Activated CD4-positive, alpha-beta T cell treated with anti-CD3 and anti-CD28 coated beads, Interleukin-2, amount 50 U/mL, for 16 hours (primary cell): ENCODE measurements around the gene ZIM2.

Experiments used
- DNase-seq: peaks from one replicate; pipeline ENCODE4 v3.0.0-alpha.2; 2020

ZIM2 gene

DNA sequence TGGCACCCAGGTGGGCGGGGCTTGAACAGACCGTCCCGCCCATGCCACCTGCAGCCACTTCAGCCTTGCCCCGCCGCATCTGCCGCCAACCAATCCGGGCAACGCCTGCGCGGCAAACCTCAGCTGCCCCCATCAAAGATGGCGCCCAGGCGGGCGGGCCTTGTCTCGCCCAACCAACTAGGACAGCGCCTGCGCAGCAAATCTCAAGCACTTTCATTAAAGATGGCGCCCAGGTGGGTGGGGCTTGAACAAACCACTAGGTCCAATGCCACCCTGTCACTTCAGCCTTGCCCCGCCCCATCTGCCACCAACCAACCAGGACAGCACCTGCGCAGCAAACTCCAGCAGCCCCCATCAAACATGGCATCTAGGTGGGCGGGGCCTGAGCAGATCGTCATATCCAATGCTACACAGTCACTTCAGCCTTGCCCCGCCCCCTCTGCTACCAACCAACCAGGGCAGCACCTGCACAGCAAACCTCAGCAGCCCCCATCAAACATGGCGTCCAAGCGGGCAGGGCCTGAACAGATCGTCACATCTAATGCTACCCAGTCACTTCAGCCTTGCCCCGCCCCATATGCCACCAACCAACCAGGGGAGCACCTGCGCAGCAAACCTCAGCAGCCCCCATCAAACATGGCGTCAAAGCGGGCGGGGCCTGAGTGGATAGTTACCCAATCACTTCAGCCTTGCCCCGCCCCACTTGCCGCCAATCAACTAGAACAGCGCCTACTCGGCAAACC lies 1.4 kb downstream of the ZIM2 start:
- DNase-seq = peak; percentile 15

DNA sequence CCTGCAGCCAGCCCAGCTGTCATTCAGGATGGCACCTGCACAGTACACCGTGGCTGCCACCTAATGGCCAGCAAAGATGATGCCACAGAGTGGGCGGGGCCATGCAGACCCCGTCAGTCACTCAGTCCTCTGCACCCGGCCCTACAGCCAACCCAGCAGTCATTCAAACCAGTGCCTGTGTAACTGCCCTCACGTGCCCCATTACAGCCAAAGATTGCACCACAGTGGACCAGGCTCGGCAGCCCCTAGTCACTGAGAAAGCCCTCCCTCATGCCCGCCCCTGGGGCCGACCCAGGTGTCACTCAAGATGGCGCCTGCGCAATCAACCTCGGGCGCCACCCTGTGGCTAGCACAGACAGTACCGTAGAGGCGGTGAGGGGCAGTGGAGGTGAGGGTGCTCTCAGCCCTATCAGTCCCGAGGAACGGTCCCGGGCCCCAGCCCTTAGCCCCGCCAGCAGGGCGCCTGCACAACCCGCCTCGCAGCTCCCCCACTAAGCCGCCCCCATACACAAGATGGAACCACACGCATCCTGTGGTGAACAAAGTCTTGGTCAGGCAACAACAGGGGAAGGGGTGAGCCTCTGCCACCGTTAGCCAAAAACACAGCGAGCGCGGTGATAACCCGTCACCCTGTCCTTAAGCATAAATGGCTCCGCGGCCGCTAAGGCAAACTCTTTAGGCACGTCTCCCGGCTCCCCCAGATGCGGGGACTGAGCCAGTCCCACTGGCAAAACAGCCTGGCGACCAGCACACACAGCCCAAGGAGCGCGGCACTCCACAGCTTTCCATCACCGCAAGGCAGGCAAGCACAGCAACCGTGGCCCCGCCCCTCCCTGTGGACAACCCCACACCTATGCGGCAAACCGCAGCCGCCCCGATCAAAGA lies 2.3 kb downstream of the ZIM2 start:
- no peak for DNase-seq

DNA sequence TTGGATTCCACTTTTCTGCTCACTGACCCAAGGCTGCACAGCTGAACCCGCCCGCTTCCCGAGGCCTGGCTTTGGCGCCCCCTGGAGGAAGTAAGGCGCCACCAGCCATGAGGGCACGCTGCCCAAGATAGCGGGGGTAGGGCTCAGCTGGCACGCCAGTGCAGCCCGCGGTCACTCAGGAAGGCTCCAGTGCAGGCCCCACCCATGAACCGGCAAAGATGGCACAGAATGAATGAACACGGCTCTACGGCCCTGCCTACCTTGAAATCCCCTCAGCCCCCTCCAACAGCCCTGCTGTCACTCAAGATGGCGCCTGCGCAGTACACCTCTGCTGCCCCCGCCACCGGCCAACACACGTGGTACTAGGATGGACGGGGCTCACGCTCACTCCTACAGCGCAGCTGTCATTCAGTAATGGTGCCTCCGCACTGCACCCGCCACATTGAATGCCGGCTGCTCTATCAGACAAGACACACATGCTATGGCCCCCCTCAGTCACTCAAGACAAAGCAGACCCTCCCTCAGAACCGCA lies 3.0 kb downstream of the ZIM2 start:
- DNase-seq = no peak

DNA sequence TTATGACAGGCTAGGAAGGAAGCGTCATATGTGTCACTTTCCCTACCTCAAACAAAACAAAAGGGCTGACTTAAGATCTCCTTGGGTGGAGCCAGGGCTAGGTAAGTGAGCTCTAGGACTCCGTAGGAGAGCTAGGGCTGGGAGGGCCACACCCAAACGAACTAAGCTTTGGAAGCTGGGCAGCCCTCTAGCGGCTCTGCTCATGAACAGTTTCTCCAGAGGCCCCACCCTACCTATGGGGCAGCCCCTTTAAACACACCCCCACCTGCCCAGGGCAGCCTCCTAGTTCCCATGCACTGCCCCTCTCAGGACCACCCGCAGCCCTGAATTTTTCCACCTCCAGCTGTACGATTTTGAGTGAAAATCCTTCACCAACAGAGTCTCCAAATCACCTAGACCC lies 3.5 kb downstream of the ZIM2 start:
- DNase-seq = no peak

DNA sequence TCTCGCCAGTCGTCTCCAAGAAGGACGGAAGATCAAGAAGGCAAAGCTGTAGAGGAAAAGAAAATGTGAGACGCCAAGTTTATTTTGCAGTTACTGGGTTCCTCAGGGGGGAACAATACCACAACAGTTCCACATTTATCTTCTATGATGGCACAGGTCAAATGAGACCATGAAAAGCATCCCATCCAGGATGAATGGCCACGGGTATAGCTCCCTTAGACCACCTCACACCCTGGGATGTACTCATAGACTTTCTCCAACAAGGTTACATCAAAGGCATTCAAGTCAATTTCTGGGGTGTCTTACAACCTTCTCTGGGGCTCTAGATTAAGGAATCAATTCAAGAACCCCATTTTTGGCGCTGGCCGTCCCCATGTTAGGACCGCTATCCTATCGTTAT lies 4.5 kb downstream of the ZIM2 start:
- no peak for DNase-seq

DNA sequence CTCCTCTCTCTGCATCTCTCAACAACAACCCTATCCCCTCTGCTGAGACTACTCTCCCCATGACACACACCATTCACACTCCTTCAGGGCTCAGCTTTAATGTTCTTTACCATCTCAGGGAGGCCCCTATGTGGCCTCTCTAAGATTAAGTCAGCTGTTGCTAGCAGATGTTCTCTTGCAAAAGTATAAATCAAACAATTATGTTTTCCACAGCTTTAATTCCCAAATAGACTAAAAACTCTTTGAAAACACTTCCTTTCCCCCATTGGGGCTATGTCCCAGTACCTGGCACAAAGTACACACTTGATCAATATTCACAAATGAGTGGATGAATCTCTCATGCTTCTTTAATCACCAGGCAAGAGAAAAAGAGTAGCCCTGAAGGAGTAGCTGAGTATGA lies 5.1 kb downstream of the ZIM2 start:
- no peak for DNase-seq

DNA sequence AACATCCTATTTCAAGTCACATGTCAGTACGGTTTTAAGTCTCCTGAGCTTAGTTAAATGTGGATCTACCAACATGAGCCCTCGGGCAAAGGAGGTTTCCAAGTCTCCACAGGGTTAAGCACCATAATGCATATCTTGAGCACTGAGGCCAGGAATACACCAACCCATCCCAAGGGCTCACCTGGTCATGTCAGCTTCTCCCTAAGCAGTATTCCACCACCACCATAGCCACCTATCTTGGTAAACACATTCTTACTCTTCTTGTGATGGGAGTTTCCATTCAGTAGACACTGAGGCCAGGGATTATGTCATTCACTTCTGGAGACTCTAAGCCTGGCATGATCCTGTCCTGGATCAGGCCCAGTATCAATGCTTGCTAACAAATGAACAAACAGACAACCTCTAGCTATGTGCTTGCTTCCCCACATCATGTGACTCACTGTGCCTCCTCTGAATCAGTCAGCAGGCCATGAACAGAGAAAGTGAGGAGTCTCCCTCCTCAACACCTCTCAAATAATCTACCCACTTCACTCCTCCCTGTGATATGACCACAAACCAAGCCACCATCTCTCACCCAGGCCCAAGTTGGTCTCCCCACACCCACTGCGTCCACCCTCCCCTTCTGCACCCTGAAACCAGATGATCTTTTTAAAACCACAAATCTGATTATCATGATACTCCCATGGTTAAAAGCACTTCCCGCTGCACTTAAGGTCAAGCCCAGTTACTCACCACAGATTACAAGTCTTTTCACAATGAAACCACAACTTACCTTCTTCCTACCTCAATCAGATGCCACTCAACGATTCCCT lies 5.8 kb downstream of the ZIM2 start:
- DNase-seq = no peak

DNA sequence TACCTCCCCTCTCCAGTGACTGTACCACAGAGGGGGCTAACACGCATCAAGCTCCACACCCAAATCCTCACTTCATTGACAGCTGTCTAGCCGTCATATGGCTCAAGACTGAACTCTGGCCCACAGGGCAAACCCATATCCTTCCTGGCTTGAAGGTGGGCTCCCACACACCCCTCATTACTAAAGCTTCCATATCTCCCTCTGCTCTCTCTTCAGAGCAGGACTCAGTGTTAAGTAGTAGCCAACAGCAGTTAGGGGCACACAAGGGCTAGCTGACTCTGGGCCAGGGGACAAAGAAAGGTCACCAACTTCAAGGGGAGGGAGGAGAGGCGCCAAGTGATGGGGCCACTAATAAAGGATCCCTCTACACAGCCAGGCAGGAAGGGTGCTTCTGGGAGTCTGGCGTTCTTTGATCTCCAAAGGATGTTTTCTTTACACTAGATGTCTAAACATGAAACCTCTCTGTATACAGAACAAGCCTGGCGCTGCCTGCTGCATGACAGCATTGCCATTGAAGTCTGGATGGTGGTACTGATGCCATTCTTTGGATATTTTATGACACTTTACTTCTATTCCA lies 8.1 kb downstream of the ZIM2 start:
- DNase-seq = no peak

DNA sequence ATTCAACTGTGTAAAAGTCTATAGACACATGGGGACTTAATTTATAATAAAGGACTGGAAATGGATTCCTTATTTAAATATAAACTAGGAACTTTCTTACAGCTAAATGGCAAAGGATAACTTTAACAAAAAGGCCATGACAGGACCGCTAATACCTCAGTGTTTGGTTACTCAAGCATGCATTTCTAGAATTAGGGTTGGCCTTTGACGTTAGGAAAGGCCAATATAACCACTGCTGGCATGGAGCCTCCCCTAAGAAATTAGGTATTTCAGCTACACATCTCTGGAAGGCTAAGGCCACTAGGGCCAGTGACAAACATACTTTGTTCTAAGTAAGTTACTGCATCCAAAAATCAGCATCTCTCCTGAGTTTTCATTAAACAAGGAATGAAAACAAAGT lies 9.3 kb downstream of the ZIM2 start:
- no peak for DNase-seq

DNA sequence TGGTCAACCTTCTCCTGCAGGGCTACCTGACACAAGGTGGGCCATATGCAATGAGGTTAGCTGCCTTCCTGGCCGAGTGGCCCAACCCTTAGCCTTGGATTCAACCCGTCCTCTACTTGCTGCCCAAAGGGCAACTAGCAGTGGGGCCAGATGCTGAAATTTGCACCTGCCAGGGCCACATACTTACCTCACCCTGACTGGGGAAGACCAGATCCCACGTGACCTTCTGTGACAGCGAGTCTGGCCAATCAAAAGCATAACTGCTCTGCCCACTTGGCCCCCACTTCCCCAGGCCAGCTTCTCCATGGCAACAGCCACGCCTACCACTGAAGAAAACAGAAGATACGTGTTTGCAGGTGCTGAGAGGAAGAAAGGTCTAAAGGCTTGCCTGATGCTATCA lies 10.9 kb downstream of the ZIM2 start:
- no peak for DNase-seq

DNA sequence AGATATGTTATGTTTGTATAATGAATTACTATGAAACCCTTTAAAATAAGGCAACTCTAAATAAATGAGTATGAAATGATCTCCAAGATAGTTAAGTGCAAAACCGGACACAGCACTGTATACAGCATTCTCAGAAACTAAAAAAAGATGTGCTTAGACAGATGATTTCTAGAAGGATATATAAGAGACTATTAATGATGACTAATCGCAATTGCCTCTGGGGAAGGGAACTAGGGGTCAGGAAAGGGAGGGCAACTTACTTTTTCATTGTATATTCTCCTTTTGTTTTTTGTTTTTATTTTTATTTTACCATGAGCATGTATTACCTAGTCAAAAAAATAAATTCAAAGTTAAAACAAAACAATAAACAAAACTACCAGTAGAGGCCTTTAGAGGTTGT lies 12.8 kb downstream of the ZIM2 start:
- no peak for DNase-seq

DNA sequence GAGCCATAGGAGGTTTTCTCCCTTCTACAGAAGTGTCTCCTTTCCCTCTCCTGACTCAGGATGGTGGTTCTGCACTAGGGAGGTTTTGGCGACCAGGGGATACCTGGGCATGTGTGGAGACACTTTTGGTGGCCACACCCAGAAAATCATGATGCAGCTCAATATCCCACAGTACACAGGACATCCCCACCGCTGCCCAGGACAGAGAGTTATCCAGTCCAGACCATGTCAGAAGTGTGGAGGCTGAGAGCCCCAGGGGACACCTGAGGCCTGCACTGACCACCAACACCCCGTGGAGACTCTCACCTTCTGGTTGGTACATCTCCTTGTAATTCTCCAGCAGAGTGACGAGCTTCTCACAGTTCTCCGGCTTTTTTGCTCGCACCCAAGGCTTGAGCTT lies 16.6 kb downstream of the ZIM2 start:
- no peak for DNase-seq

DNA sequence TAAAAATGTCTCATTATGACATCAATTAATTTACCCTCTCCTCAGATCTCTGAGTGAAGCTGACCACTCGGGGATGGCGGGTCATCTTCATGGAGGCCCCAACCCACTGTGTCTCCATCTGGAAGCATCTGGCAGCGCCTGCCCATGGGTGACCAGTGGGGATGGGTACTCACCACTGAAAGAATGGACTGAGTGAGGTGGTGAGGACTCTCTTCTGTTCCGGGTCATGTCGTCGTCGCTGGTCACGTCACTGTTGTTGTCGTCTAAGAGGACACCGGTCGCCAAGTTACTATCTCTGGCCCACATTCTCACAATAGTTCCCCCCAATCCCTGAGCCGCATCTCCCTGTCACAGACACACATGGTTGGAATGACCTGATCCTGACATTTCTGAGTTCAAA lies 17.1 kb downstream of the ZIM2 start:
- no peak for DNase-seq

DNA sequence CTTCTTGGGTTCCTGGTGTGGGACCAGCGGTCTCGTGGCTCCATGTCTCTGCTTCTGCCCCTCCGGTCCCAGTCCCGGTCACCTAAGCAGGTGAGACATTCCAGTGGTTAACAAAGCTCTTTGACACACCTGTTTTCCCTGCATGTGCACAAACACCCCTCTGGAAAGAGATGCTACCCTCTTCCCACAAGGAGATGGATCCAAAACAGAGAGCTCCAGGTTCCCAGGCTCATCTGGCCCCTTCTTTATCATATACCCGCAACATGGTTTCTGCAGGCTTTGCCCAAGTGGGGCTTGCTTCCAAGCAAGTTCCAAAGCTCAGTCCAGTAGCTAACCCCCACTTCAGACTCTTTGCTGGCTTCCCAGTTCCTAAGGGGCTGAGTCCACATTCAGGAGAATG lies 17.8 kb downstream of the ZIM2 start:
- DNase-seq = no peak

DNA sequence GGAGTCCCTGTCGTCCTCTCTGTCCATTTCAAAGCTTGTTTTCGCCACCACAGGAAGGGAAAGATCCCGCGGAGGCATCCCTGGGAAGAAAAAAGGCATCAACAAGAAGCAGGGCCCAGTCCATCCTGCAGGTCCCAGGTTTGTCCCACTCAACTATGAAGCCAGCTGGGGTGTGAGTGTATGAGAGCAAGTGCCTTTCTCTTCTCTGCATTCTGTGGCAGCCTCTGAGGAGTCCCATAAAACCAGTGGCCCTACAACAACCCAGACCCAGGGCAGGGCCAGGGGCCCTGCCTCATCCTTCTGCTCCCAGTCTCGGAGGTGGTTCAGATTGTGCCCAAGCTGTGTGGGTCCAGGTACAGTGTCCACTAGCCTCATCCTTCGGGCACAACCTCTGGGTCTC lies 18.9 kb downstream of the ZIM2 start:
- DNase-seq = no peak

DNA sequence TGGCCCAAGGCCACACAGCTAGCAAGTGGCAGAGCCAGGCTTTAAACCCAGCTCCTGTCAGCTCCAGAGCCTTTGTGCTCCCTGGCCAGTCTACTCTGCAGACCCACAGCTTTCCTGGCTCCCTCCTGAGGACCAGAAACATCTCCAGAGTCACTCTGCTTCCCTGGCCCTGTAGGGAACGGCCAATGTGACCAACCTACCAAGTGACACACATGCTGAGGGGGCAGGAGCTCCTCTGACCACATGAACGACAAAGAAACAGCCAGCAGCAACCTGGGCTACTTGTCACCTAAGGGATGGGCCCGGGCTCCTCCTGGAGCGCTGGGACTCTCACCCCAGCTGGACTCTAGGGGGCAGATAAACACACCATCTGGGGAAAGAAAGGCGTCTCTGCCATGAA lies 19.3 kb downstream of the ZIM2 start:
- no peak for DNase-seq

DNA sequence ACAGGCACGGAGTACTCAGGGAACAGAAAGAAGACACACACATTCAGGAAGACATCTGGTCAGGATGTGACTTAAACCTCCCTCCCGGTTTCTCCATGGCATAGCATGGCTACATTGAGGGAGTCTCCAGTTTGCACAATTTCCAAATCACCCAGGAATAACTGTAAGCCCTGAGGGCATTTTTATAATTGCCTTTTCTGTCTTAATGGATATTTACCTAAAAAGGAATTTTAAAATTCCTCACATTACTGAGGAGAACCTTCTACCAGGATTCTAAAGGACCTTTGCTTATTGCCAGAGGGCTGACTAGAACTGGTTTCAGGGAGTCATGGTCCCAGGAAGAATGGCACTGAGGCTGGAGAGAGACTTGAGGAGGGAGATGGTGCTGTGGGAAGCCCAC lies 21.4 kb downstream of the ZIM2 start:
- DNase-seq = no peak

DNA sequence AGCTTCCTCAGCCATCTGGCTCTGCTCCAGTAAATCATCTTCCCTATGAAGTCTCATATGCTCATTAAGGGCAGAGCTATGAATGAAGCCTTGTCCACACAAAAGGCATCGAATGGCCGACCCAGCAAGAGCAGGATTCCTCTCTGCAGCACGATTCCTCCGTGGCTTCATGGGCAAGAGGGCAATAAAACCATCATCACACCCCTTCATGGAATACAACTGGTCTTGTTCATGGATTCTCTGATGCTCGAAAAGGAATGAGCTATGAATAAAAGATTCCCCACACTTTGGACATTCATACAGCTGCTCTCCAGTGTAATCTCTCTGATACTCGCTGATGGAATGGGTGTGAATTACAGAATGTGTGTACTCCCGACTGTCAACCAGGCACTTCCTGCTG lies 25.9 kb downstream of the ZIM2 start:
- no peak for DNase-seq

DNA sequence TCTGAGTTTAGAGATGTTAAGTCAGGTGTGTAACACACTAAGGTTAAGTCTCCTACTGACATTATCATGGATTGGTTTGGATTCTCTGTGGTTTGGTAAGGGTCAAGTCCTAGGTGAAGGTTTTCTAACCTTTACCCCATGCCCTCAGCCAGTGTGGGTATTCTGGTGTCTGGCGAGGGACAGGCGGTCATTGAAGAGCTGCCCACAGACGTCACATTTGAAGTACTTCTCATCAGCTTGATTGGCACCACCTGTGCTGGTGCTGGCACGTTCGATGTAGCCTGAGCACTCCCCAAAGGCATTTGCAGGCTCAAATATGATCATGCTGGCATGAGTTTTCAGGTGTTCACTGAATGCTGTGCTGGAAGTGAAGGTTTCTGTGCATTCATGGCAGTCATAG lies 27.0 kb downstream of the ZIM2 start:
- DNase-seq = no peak

DNA sequence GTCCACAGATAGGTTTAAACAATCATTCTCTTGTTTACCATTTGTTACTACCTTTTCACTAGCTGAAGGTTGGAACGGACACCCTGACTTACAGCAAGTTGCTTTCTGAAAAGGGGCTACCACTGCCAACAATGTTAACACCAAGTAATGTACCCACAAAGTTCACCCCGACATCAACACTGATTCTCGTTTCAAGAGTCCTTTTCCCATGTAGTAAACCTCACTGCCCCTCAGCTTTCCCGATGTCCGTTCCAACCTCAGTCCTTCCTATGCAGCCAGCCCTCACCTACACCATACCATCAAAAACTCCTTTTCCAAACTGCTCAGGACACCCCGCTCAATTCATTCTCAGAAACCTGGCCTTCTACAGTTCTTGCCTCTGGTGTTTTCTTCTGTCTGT lies 29.0 kb downstream of the ZIM2 start:
- DNase-seq = no peak

DNA sequence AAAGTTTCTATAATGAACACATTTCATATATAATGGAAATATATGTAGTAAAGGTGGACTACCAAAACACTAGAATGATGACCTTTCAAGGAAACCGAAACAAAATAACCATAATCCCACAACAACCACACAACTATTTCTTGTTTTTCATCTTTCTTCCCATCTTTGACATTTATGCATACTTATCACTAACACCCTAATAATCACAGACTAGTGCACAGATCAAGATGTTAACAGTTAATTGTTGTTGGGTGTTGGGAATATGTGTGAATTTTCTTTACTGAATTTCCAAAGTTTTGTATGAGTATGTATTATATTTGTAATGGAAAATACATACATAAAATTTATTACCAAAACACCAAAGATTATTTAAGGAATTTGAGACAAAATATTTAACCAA lies 30.3 kb downstream of the ZIM2 start:
- DNase-seq = no peak

DNA sequence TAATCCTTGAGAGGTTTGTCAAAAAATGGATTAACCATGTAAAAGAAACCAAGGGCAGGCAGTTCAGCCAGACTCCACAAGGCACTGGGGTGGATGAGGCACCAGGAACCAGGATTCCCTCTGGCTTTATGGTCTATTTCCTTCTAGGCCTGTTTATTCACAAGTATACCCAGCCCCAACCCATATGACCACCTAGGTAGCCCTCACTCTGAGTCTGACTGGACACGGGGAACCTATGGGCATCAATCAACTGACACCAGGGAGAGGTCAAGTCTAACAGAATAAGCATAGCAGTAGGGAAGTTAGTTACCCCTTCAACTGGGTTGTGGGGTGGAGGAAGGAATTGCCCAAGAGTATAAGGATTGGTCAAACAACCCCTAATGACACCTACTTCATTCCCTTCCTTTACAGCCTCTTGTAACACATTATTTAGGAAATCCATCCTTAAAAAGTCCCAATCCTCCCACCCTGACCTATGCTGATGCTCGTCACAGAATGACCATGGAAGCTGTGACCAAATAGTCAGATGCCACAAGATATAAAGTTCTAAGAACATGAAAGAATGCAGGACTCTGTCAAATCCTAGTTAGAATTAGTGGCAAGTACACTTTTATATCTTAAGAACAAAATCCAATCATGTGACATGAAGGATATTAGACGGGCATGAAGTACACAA lies 31.7 kb downstream of the ZIM2 start:
- DNase-seq = no peak
